ENCODE results near the gene FAM241A. TPM values are rescaled to one million over a fixed set of nuclear protein-coding genes. Genes with fewer than 3 reads are reported as not detected.
A peak's percentile ranks its signal among the peaks of the same experiment; 100 is the strongest.

Gene FAM241A
- polyA plus RNA-seq, 3 donors = 1.8 to 5.5 (median 4.8) TPM

- no peak for TF ChIP-seq CTCF (IDR thresholded peaks at IDR 0.05)
- no peaks in the 10 kb centered on the region for H3K36me3 ChIP-seq (replicated peaks in 1 of 2; ENCODE audit: control insufficient read depth in 1 of 2, insufficient read depth in 2 of 2, low read length in 2 of 2)
- H3K9me3 Mint-ChIP-seq = peaks cover 0 to 6% (median 0%) of the 10 kb centered on the region in 7 donors
- no peak for DNase-seq
- H3K79me2 ChIP-seq (ENCODE audit: insufficient read depth, low read length) = no peaks in the 10 kb centered on the region
- intact Hi-C loops (cut with micrococcal nuclease) = no loop called here
- H3K4me1 ChIP-seq (ENCODE audit: control insufficient read depth in 1 of 2, insufficient read depth in 2 of 2, low read length in 2 of 2) = peaks cover 25 to 36% of the 10 kb centered on the region in 2 donors
- no CpG with 5 or more reads among the region's 1 CpG for WGBS (ENCODE audit: insufficient coverage)
- H3K27ac ChIP-seq (ENCODE audit: low read depth in 1 of 2, low read length in 2 of 2) = no peak overlapping the region
- no peaks in the 10 kb centered on the region for H3K36me3 Mint-ChIP-seq
- H3K4me1 Mint-ChIP-seq = peaks cover 34% of the 10 kb centered on the region
- H3K4me3 ChIP-seq (replicated peaks in 1 of 3; ENCODE audit: low read depth in 2 of 3, low read length in 3 of 3) = no peak overlapping the region
- no peaks in the 10 kb centered on the region for H3K9me3 ChIP-seq (replicated peaks in 1 of 2; ENCODE audit: control insufficient read depth in 1 of 2, insufficient read depth in 1 of 2, low read length in 2 of 2)
- H3K27ac Mint-ChIP-seq = no peak overlapping the region
- no peak overlapping the region for H3K4me2 ChIP-seq (replicated peaks; ENCODE audit: extremely low read depth, low read length, poor library complexity, severe bottlenecking)
- H3K4me3 Mint-ChIP-seq = no peak overlapping the region
- H4K20me1 ChIP-seq (ENCODE audit: insufficient read depth, low read length) = no peaks in the 10 kb centered on the region
- H2AFZ ChIP-seq (ENCODE audit: insufficient read depth, low read depth, low read length, poor library complexity, severe bottlenecking) = no peak overlapping the region
- peaks cover 0 to 4% (median 2%) of the 10 kb centered on the region in 3 donors for H3K27me3 Mint-ChIP-seq (ENCODE audit: low read depth in 3 of 3)
- no peak overlapping the region for H3K9ac ChIP-seq (ENCODE audit: insufficient read depth, low read length, poor library complexity, severe bottlenecking)
- no peaks in the 10 kb centered on the region for H3K27me3 ChIP-seq (ENCODE audit: control insufficient read depth in 2 of 2, insufficient read depth in 2 of 2, low read length in 2 of 2)
Measured at GRCh38 chr4:112210777-112211176, 65.5 kb downstream of the FAM241A start.

- Histone ChIP-seq H2AFZ (ENCODE audit: insufficient read depth, low read depth, low read length, poor library complexity, severe bottlenecking) (no peak overlapping the region), H3K9ac (ENCODE audit: insufficient read depth, low read length, poor library complexity, severe bottlenecking) (no peak overlapping the region), H3K4me2 (replicated peaks; ENCODE audit: extremely low read depth, low read length, poor library complexity, severe bottlenecking) (peak overlapping the region; percentile 44), H3K79me2 (ENCODE audit: insufficient read depth, low read length) (no peaks in the 10 kb centered on the region), H3K4me1 (ENCODE audit: control insufficient read depth in 1 of 2, insufficient read depth in 2 of 2, low read length in 2 of 2) (peaks cover 25 to 27% of the 10 kb centered on the region in 2 donors), H3K4me3 (replicated peaks in 1 of 3; ENCODE audit: low read depth in 2 of 3, low read length in 3 of 3) (no peak overlapping the region), H4K20me1 (ENCODE audit: insufficient read depth, low read length) (no peaks in the 10 kb centered on the region), H3K27me3 (ENCODE audit: control insufficient read depth in 2 of 2, insufficient read depth in 2 of 2, low read length in 2 of 2) (no peaks in the 10 kb centered on the region), H3K36me3 (replicated peaks in 1 of 2; ENCODE audit: control insufficient read depth in 1 of 2, insufficient read depth in 2 of 2, low read length in 2 of 2) (no peaks in the 10 kb centered on the region), H3K27ac (ENCODE audit: low read depth in 1 of 2, low read length in 2 of 2) (peak overlapping the region; percentile 47 to 85), H3K9me3 (replicated peaks in 1 of 2; ENCODE audit: control insufficient read depth in 1 of 2, insufficient read depth in 1 of 2, low read length in 2 of 2) (no peaks in the 10 kb centered on the region)
- Mint-ChIP-seq H3K4me3 (no peak overlapping the region), H3K9me3 (peaks cover 0 to 6% (median 0%) of the 10 kb centered on the region in 7 donors), H3K36me3 (no peaks in the 10 kb centered on the region), H3K27ac (peak overlapping the region; percentile 72 to 96 (median 91)), H3K4me1 (peaks cover 25% of the 10 kb centered on the region), H3K27me3 (ENCODE audit: low read depth in 3 of 3) (peaks cover 0 to 4% (median 2%) of the 10 kb centered on the region in 3 donors)
- intact Hi-C loops (cut with micrococcal nuclease) = no loop called here
- 0% methylated on average over 1 of the region's 2 CpGs for whole genome bisulfite sequencing (ENCODE audit: insufficient coverage)
- peak; percentile 39 to 55 (median 47) for DNase-seq
- TF ChIP-seq CTCF (IDR thresholded peaks at IDR 0.05) = no peak
Measured at GRCh38 chr4:112213091-112213490, 67.8 kb downstream of the FAM241A start.

Data from CD14-positive monocyte (primary cell).